Loucy (cell line): ENCODE data around the gene SCFD2.

ENCODE experiments used
- H2AFZ ChIP-seq: fragments of 200-600 bp; sonication (generic); 2 replicates; pipeline ENCODE4 v1.6.0; 2016; ENCODE audit warnings: antibody characterized with exemption, mild to moderate bottlenecking, low read length, moderate library complexity
- H3F3A ChIP-seq: fragments of 200-600 bp; 2 replicates; pipeline ENCODE4 v1.6.0; 2016; ENCODE audit warnings: antibody characterized with exemption, low read depth, mild to moderate bottlenecking
- H3K27me3 ChIP-seq: fragments of 200-600 bp; sonication (generic); 2 replicates; pipeline ENCODE4 v1.6.1; 2014; ENCODE audit warnings: low read length, mild to moderate bottlenecking; ENCODE audit not compliant: insufficient read depth, poor library complexity, severe bottlenecking
- H3K36me3 ChIP-seq: fragments of 200-600 bp; sonication (generic); 2 replicates; pipeline ENCODE4 v1.6.1; 2016; ENCODE audit warnings: low read length; ENCODE audit not compliant: insufficient read depth
- H3K4me1 ChIP-seq: fragments of 200-600 bp; sonication (generic); 2 replicates; pipeline ENCODE4 v1.5.1; 2014; ENCODE audit warnings: low read length, mild to moderate bottlenecking; ENCODE audit not compliant: insufficient read depth, poor library complexity, severe bottlenecking
- H3K4me2 ChIP-seq: fragments of 200-600 bp; sonication (generic); 2 replicates; pipeline ENCODE4 v1.6.0; 2014; ENCODE audit warnings: antibody characterized with exemption, low read length, low read depth, mild to moderate bottlenecking; ENCODE audit not compliant: poor library complexity, severe bottlenecking
- H3K4me3 ChIP-seq: fragments of 200-600 bp; sonication (generic); 2 replicates; pipeline ENCODE4 v1.5.1; 2014; ENCODE audit warnings: low read length, mild to moderate bottlenecking, mixed read lengths; ENCODE audit not compliant: poor library complexity, severe bottlenecking
- H3K79me2 ChIP-seq: fragments of 200-600 bp; sonication (generic); 2 replicates; pipeline ENCODE4 v1.6.1; 2014; ENCODE audit warnings: low read length; ENCODE audit not compliant: insufficient read depth
- H3K9ac ChIP-seq: fragments of 200-600 bp; sonication (generic); 2 replicates; pipeline ENCODE4 v1.6.0; 2014; ENCODE audit warnings: mild to moderate bottlenecking, low read depth, low read length, moderate library complexity; ENCODE audit not compliant: poor library complexity, severe bottlenecking
- H3K9me2 ChIP-seq: fragments of 200-600 bp; sonication (generic); replicated peaks from 2 replicates; pipeline ENCODE4 v1.6.1; 2016; ENCODE audit warnings: low read depth, low read length, mixed read lengths
- H3K9me3 ChIP-seq: fragments of 200-600 bp; sonication (generic); 2 replicates; pipeline ENCODE4 v1.6.1; 2014; ENCODE audit warnings: mild to moderate bottlenecking, antibody characterized with exemption, low read length, low read depth; ENCODE audit not compliant: insufficient read depth
- H4K20me1 ChIP-seq: fragments of 200-600 bp; sonication (generic); 2 replicates; pipeline ENCODE4 v1.6.0; 2014; ENCODE audit warnings: antibody characterized with exemption, low read length, mild to moderate bottlenecking; ENCODE audit not compliant: insufficient read depth, poor library complexity, severe bottlenecking
- CTCF ChIP-seq: fragments of 200-600 bp; sonication (generic); conservative IDR thresholded peaks from 2 replicates; pipeline ENCODE4 v1.5.1; 2014; ENCODE audit warnings: mild to moderate bottlenecking, antibody characterized with exemption, low read length
- EZH2phosphoT487 ChIP-seq: fragments of 200-600 bp; IDR thresholded peaks from 2 replicates; pipeline ENCODE4 v1.6.1; 2018; ENCODE audit warnings: antibody characterized with exemption, mild to moderate bottlenecking, moderate library complexity, borderline replicate concordance

Gene SCFD2

GRCh38 chr4:52954560-52955170, 411.2 kb downstream of the SCFD2 start:
- H3K9ac ChIP-seq, result no peak overlapping the region

GRCh38 chr4:52952540-52952939, 413.3 kb downstream of the SCFD2 start:
- Histone ChIP-seq H4K20me1 (no peaks in the 10 kb centered on the region), H3K79me2 (no peaks in the 10 kb centered on the region), H2AFZ (no peak overlapping the region), H3K9me2 (no peaks in the 10 kb centered on the region), H3K4me1 (no peaks in the 10 kb centered on the region), H3K4me2 (no peak overlapping the region), H3K9ac (no peak overlapping the region), H3K4me3 (no peak overlapping the region), H3K9me3 (no peaks in the 10 kb centered on the region), H3K27me3 (no peaks in the 10 kb centered on the region), H3F3A (no peaks in the 10 kb centered on the region), H3K36me3 (no peaks in the 10 kb centered on the region)
- TF ChIP-seq EZH2phosphoT487, result no peak
- no peak for TF ChIP-seq CTCF

More at GRCh38 chr4:52954560-52955170, 411.2 kb downstream of the SCFD2 start:
- no peaks in the 10 kb centered on the region for H3K36me3 ChIP-seq
- no peak overlapping the region for H3K4me3 ChIP-seq
- H3K79me2 ChIP-seq, result no peaks in the 10 kb centered on the region
- H3K9me2 ChIP-seq, result no peaks in the 10 kb centered on the region
- H3K9me3 ChIP-seq, result no peaks in the 10 kb centered on the region
- no peaks in the 10 kb centered on the region for H3K4me1 ChIP-seq
- TF ChIP-seq EZH2phosphoT487 (no peak), CTCF (no peak)
- H4K20me1 ChIP-seq, result no peaks in the 10 kb centered on the region
- no peak overlapping the region for H2AFZ ChIP-seq
- H3F3A ChIP-seq, result no peaks in the 10 kb centered on the region
- no peaks in the 10 kb centered on the region for H3K27me3 ChIP-seq
- no peak overlapping the region for H3K4me2 ChIP-seq

- Histone ChIP-seq H3K9me3 (no peaks in the 10 kb centered on the region), H3K79me2 (no peaks in the 10 kb centered on the region), H3K36me3 (no peaks in the 10 kb centered on the region), H3K27me3 (no peaks in the 10 kb centered on the region), H3F3A (no peaks in the 10 kb centered on the region), H3K4me1 (no peaks in the 10 kb centered on the region), H3K9ac (no peak overlapping the region), H2AFZ (no peak overlapping the region), H3K9me2 (no peaks in the 10 kb centered on the region), H3K4me3 (no peak overlapping the region), H4K20me1 (no peaks in the 10 kb centered on the region), H3K4me2 (no peak overlapping the region)
- TF ChIP-seq EZH2phosphoT487 (no peak), CTCF (no peak)
These were observed 414.8 kb downstream of the SCFD2 start for GRCh38 chr4:52951016-52951415.
